Gastrocnemius medialis (tissue), 4 donors: ENCODE measurements around the gene SLC43A2.
A peak's percentile ranks its signal among the peaks of the same experiment; 100 is the strongest.

Experiments
- CTCF ChIP-seq, 5 experiments: fragments of 450-650 bp in 3 of 5; fragments of 200-600 bp in 2 of 5; sonication (generic) in 2 of 5; IDR thresholded peaks in 4 of 5; conservative IDR thresholded peaks in 1 of 5; 1 replicate in 4 of 5; 2 replicates in 1 of 5; pipeline ENCODE4 v1.5.1; 2016 to 2019; ENCODE audit warnings: antibody characterized with exemption in 5 of 5, mild to moderate bottlenecking in 3 of 5, moderate library complexity in 3 of 5
- POLR2A ChIP-seq, 2 donors: fragments of 450-650 bp; IDR thresholded peaks; one replicate each; pipeline ENCODE4 v1.6.1; 2017; ENCODE audit warnings: antibody characterized with exemption in 2 of 2, mild to moderate bottlenecking in 2 of 2, moderate library complexity in 2 of 2

GRCh38 chr17:1641065-1641403, 12.4 kb upstream of the SLC43A2 start:
- TF ChIP-seq CTCF (IDR thresholded peaks at IDR 0.05 in 4 of 5, conservative IDR thresholded peaks at IDR 0.05 in 1 of 5) (peak in 1 of 5 experiments; percentile 19), POLR2A (IDR thresholded peaks at IDR 0.05) (no peak)
